HEK293 (cell line): ENCODE data around the gene ARIH2.
A peak's percentile ranks its signal among the peaks of the same experiment; 100 is the strongest.

Experiments
- CTCF ChIA-PET: fragments of 350-600 bp; formaldehyde crosslinking; extraction: SDS; loops from one replicate; lab custom pipeline; 2021; ENCODE audit warnings: antibody characterized with exemption; lab: Yijun Ruan, JAX
- POLR2A ChIA-PET: fragments of 300-600 bp; formaldehyde crosslinking; extraction: SDS; loops from one replicate; lab custom pipeline; 2020; ENCODE audit warnings: antibody characterized with exemption, inconsistent platforms; lab: Yijun Ruan, JAX
- H3K27ac ChIP-seq: fragments of 200-500 bp; sonication (Bioruptor generic); 2 replicates; pipeline ENCODE4 v1.5.1; 2014; ENCODE audit warnings: low read depth, low read length, control low read depth, inconsistent platforms; ENCODE audit errors: extremely low read depth
- H3K36me3 ChIP-seq, 2 experiments: fragments of 200-500 bp in 1 of 2; sonication (Bioruptor generic) in 1 of 2; 1 replicate in 1 of 2; 2 replicates in 1 of 2; pipeline ENCODE4 v1.5.1; 2014 to 2017; ENCODE audit warnings: inconsistent platforms in 2 of 2, low read length in 2 of 2; ENCODE audit not compliant: control insufficient read depth in 2 of 2, insufficient read depth in 1 of 2
- H3K4me1 ChIP-seq: fragments of 200-500 bp; sonication (Bioruptor generic); 2 replicates; pipeline ENCODE4 v1.5.1; 2014; ENCODE audit warnings: mild to moderate bottlenecking, low read length, inconsistent platforms; ENCODE audit not compliant: control insufficient read depth, insufficient read depth
- H3K4me3 ChIP-seq: 2 replicates; pipeline ENCODE4 v1.5.1; 2011; ENCODE audit warnings: low read depth, mild to moderate bottlenecking, control low read depth, low read length, moderate library complexity
- H3K9me3 ChIP-seq: fragments of 200-500 bp; sonication (Bioruptor generic); 2 replicates; pipeline ENCODE4 v1.5.1; 2014; ENCODE audit warnings: low read depth, low read length, inconsistent platforms; ENCODE audit not compliant: control insufficient read depth, insufficient read depth
- BCL11A ChIP-seq: fragments of 450-650 bp; formaldehyde crosslinking; IDR thresholded peaks from 2 replicates; pipeline ENCODE4 v1.5.1; 2016; ENCODE audit warnings: low read depth, missing biosample characterization, missing genetic modification characterization
- EGR2 ChIP-seq: fragments of 450-650 bp; formaldehyde crosslinking; IDR thresholded peaks from 2 replicates; pipeline ENCODE4 v1.5.1; 2016; ENCODE audit warnings: low read depth, missing biosample characterization, missing genetic modification characterization
- FEZF1 ChIP-seq: fragments of 450-650 bp; formaldehyde crosslinking; IDR thresholded peaks from 2 replicates; pipeline ENCODE4 v1.5.1; 2016; ENCODE audit warnings: missing biosample characterization, missing genetic modification characterization
- GFI1B ChIP-seq: fragments of 450-650 bp; formaldehyde crosslinking; IDR thresholded peaks from 2 replicates; pipeline ENCODE4 v1.5.1; 2016; ENCODE audit warnings: missing biosample characterization, missing genetic modification characterization
- KLF16 ChIP-seq: fragments of 450-650 bp; formaldehyde crosslinking; IDR thresholded peaks from 2 replicates; pipeline ENCODE4 v1.5.1; 2017; ENCODE audit warnings: missing biosample characterization, missing genetic modification characterization
- PRDM10 ChIP-seq: fragments of 450-650 bp; formaldehyde crosslinking; IDR thresholded peaks from 2 replicates; pipeline ENCODE4 v1.5.1; 2016; ENCODE audit warnings: missing biosample characterization, missing genetic modification characterization
- SCRT2 ChIP-seq: fragments of 450-650 bp; formaldehyde crosslinking; IDR thresholded peaks from 2 replicates; pipeline ENCODE4 v1.5.1; 2016; ENCODE audit warnings: missing biosample characterization, missing genetic modification characterization
- SP2 ChIP-seq: fragments of 450-650 bp; formaldehyde crosslinking; IDR thresholded peaks from 2 replicates; pipeline ENCODE4 v1.5.1; 2016; ENCODE audit warnings: missing biosample characterization, missing genetic modification characterization
- SP3 ChIP-seq: fragments of 450-650 bp; formaldehyde crosslinking; IDR thresholded peaks from 2 replicates; pipeline ENCODE4 v1.5.1; 2016; ENCODE audit warnings: missing biosample characterization, missing genetic modification characterization
- YY2 ChIP-seq: fragments of 450-650 bp; formaldehyde crosslinking; IDR thresholded peaks from 2 replicates; pipeline ENCODE4 v1.5.1; 2016; ENCODE audit warnings: missing biosample characterization, missing genetic modification characterization
- ZBTB20 ChIP-seq: fragments of 450-650 bp; formaldehyde crosslinking; IDR thresholded peaks from 2 replicates; pipeline ENCODE4 v1.5.1; 2016; ENCODE audit warnings: missing biosample characterization, missing genetic modification characterization
- ZFHX2 ChIP-seq: fragments of 450-650 bp; formaldehyde crosslinking; conservative IDR thresholded peaks from 2 replicates; pipeline ENCODE4 v1.5.1; 2016; ENCODE audit warnings: missing biosample characterization, missing genetic modification characterization
- ZFP37 ChIP-seq: fragments of 450-650 bp; formaldehyde crosslinking; IDR thresholded peaks from 2 replicates; pipeline ENCODE4 v1.5.1; 2016; ENCODE audit warnings: missing biosample characterization, missing genetic modification characterization
- ZNF223 ChIP-seq: fragments of 450-650 bp; formaldehyde crosslinking; IDR thresholded peaks from 2 replicates; pipeline ENCODE4 v1.5.1; 2016; ENCODE audit warnings: missing biosample characterization, missing genetic modification characterization
- ZNF266 ChIP-seq: fragments of 450-650 bp; formaldehyde crosslinking; IDR thresholded peaks from 2 replicates; pipeline ENCODE4 v1.5.1; 2016; ENCODE audit warnings: missing biosample characterization, missing genetic modification characterization, low read depth
- ZNF473 ChIP-seq: fragments of 450-650 bp; formaldehyde crosslinking; IDR thresholded peaks from 2 replicates; pipeline ENCODE4 v1.5.1; 2017; ENCODE audit warnings: missing biosample characterization, missing genetic modification characterization
- ZNF555 ChIP-seq: fragments of 450-650 bp; formaldehyde crosslinking; conservative IDR thresholded peaks from 2 replicates; pipeline ENCODE4 v1.5.1; 2017; ENCODE audit warnings: missing biosample characterization, mild to moderate bottlenecking, missing genetic modification characterization, inconsistent platforms
- ZNF560 ChIP-seq: fragments of 450-650 bp; formaldehyde crosslinking; IDR thresholded peaks from 2 replicates; pipeline ENCODE4 v1.5.1; 2017; ENCODE audit warnings: missing biosample characterization, missing genetic modification characterization, borderline replicate concordance
- ZNF621 ChIP-seq: fragments of 450-650 bp; formaldehyde crosslinking; IDR thresholded peaks from 2 replicates; pipeline ENCODE4 v1.5.1; 2017; ENCODE audit warnings: missing biosample characterization, missing genetic modification characterization
- ZNF747 ChIP-seq: fragments of 450-650 bp; formaldehyde crosslinking; IDR thresholded peaks from 2 replicates; pipeline ENCODE4 v1.5.1; 2016; ENCODE audit warnings: missing biosample characterization, missing genetic modification characterization
- ZNF76 ChIP-seq: fragments of 450-650 bp; formaldehyde crosslinking; IDR thresholded peaks from 2 replicates; pipeline ENCODE4; 2016; ENCODE audit warnings: low read depth, missing biosample characterization, missing genetic modification characterization, borderline replicate concordance
- ZNF785 ChIP-seq: fragments of 450-650 bp; formaldehyde crosslinking; IDR thresholded peaks from 2 replicates; pipeline ENCODE4 v1.5.1; 2016; ENCODE audit warnings: missing biosample characterization, missing genetic modification characterization
- ZNF837 ChIP-seq: fragments of 450-650 bp; formaldehyde crosslinking; IDR thresholded peaks from 2 replicates; pipeline ENCODE4 v1.5.1; 2016; ENCODE audit warnings: missing biosample characterization, missing genetic modification characterization
- ZSCAN18 ChIP-seq: fragments of 450-650 bp; formaldehyde crosslinking; IDR thresholded peaks from 2 replicates; pipeline ENCODE4 v1.5.1; 2016; ENCODE audit warnings: missing biosample characterization, missing genetic modification characterization
- TF ChIP-seq, protein P1 (sequence below): fragments of 450-650 bp; formaldehyde crosslinking; IDR thresholded peaks from 2 replicates; pipeline ENCODE4 v1.5.1; 2017; ENCODE audit warnings: missing biosample characterization, missing genetic modification characterization
- TF ChIP-seq, protein P2 (sequence below): fragments of 450-650 bp; formaldehyde crosslinking; IDR thresholded peaks from 2 replicates; pipeline ENCODE4 v1.5.1; 2016; ENCODE audit warnings: missing biosample characterization, missing genetic modification characterization

The ARIH2 gene

DNA sequence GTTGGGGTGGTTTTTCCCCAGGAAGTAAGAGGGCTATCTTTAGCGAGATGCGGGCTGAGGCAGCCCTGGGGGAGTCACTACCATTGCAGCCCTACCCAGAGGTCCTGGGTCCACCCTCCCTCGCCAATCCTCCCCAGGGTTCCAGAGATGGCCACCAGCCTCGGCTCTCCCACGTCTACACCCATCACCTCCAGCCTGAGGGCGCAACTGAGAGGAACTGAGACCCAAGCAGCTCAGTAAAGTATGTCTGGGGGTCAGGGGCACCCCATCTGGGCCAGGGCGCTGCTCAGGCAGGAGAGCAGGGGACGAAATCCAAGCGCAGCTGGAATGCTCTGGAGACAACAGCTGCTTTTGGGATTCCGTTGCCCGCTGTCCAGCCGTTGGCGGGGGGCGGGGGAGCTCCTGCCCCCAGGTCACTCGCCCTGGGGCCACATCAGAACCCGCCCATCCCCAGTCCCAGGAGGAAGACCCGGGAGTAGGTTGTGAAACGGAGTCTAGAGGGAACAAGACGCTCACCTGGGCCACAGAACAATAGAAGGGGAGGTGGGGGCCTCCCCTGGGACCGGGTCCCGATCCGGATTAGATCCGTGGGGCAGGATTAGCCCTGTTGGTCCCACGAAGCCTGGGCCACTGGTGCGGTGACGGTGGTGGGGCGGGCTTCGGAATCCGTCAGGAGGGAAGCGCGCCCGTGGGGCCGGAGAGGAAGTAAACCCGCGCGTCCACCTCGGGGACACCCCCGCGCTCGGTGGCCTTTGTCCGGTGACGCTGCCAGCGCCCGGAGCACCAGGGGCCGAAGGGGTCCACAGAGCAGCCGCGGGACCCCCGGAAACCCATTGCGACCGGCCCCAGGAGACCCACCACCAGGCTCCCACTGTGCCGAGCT lies 101.9 kb downstream of the ARIH2 start (continued):
- TF ChIP-seq PRDM10 (tag by site-specific recombination) (peak; percentile 97), SP2 (tag by site-specific recombination) (peak; percentile 39; the same call in 1 of the 2 replicates), ZNF555 (tag by site-specific recombination) (no peak), GFI1B (tag by site-specific recombination) (no peak), ZNF76 (tag by site-specific recombination) (peak; percentile 64; the same call in 1 of the 2 replicates), ZFHX2 (tag by site-specific recombination) (no peak), FEZF1 (no peak), EGR2 (tag by site-specific recombination) (peak; percentile 48; the same call in 1 of the 2 replicates)
- TF ChIP-seq, protein P1, sequence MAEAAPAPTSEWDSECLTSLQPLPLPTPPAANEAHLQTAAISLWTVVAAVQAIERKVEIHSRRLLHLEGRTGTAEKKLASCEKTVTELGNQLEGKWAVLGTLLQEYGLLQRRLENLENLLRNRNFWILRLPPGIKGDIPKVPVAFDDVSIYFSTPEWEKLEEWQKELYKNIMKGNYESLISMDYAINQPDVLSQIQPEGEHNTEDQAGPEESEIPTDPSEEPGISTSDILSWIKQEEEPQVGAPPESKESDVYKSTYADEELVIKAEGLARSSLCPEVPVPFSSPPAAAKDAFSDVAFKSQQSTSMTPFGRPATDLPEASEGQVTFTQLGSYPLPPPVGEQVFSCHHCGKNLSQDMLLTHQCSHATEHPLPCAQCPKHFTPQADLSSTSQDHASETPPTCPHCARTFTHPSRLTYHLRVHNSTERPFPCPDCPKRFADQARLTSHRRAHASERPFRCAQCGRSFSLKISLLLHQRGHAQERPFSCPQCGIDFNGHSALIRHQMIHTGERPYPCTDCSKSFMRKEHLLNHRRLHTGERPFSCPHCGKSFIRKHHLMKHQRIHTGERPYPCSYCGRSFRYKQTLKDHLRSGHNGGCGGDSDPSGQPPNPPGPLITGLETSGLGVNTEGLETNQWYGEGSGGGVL (tag by site-specific recombination) = 0 out of 2 replicates have a peak, but pooled peaks have one; percentile 5
- TF ChIP-seq, protein P2, sequence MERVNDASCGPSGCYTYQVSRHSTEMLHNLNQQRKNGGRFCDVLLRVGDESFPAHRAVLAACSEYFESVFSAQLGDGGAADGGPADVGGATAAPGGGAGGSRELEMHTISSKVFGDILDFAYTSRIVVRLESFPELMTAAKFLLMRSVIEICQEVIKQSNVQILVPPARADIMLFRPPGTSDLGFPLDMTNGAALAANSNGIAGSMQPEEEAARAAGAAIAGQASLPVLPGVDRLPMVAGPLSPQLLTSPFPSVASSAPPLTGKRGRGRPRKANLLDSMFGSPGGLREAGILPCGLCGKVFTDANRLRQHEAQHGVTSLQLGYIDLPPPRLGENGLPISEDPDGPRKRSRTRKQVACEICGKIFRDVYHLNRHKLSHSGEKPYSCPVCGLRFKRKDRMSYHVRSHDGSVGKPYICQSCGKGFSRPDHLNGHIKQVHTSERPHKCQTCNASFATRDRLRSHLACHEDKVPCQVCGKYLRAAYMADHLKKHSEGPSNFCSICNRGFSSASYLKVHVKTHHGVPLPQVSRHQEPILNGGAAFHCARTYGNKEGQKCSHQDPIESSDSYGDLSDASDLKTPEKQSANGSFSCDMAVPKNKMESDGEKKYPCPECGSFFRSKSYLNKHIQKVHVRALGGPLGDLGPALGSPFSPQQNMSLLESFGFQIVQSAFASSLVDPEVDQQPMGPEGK (tag by site-specific recombination) = peak; percentile 62; the same call in 1 of the 2 replicates

DNA sequence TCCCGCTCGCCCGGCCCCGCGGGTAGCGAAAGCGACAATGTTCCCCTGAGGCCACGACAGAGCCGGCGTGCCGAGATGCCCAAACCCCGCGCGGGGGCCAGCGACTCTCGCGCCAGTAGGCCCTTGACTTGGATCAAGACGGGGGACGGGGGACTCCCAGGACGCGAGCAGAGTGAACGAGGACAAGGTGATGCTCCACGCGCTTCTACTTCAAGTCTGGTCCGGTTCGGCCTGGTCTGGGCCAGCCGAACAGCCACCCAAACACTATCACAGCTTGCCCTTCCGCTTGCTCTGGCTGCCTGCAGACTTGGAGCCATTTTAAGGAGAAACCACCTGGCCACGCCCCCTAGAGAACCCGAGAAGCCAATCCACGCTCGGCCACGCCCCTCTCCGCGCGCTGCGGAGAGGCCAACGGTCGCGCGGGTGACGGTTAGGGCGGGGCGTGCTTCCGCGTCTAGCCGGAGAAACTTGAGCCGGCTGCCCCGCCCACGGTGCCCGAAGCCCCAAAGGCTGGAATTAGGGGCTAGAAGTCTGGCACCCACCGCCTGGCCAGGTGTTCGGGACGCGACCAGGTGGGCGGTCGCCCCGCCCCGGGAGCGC lies 102.7 kb downstream of the ARIH2 start:
- CTCF ChIA-PET = interaction anchor here (0.6 to 2.1 kb wide), 8 partner anchors 8 to 250 kb away, joined by 3 to 13 read pairs (median 5); partner anchors contain the start of genes P4HTM and WDR6
- TF ChIP-seq SCRT2 (tag by site-specific recombination) (no peak), ZNF560 (no peak), ZNF621 (tag by site-specific recombination) (no peak), ZNF747 (tag by site-specific recombination) (no peak), ZNF473 (no peak), ZBTB20 (tag by site-specific recombination) (no peak), ZNF837 (0 out of 2 replicates have a peak, but pooled peaks have one; percentile 30), YY2 (tag by site-specific recombination) (peak; percentile 43; the same call in 1 of the 2 replicates), BCL11A (no peak), ZNF785 (tag by site-specific recombination) (no peak), ZFP37 (tag by site-specific recombination) (no peak; the same call in 1 of the 2 replicates), ZNF223 (tag by site-specific recombination) (no peak), ZSCAN18 (tag by site-specific recombination) (no peak), GFI1B (tag by site-specific recombination) (no peak), KLF16 (0 out of 2 replicates have a peak, but pooled peaks have one; percentile 26), ZNF266 (tag by site-specific recombination) (no peak), SP3 (tag by site-specific recombination) (peak; percentile 90)

More for the DNA sequence above, 102.7 kb downstream of the ARIH2 start:
- Histone ChIP-seq H3K36me3 (peaks cover 0 to 43% of the 10 kb centered on the region in 2 experiments; a peak in 1 of 3 replicates), H3K27ac (peak overlapping the region; percentile 93), H3K4me1 (no peaks in the 10 kb centered on the region), H3K4me3 (peak overlapping the region; percentile 92), H3K9me3 (no peaks in the 10 kb centered on the region)
- POLR2A ChIA-PET = interaction anchor here (0.6 to 10.4 kb wide), 19 partner anchors 8 to 391 kb away, joined by 3 to 141 read pairs (median 4); partner anchors contain the start of genes ARIH2, IMPDH2, IP6K2 and LAMB2
